Neural crest cell (in vitro differentiated cells): ENCODE data around the gene ARHGAP9. TPM values are rescaled to one million over a fixed set of nuclear protein-coding genes. Genes with fewer than 3 reads are reported as not detected.
A peak's percentile ranks its signal among the peaks of the same experiment; 100 is the strongest.

Experiments
- DNase-seq: peaks from one replicate; pipeline ENCODE4 v3.0.0; 2021; ENCODE audit warnings: low read depth, mixed read lengths, low spot score
- H3K27ac Mint-ChIP-seq: one replicate; pipeline ENCODE4 v1.8.0; 2021; ENCODE audit warnings: mild to moderate bottlenecking, mixed read lengths; ENCODE audit not compliant: unreplicated experiment
- H3K27me3 Mint-ChIP-seq: 2 replicates; pipeline ENCODE4 v1.8.0; 2021; ENCODE audit warnings: low read depth, mild to moderate bottlenecking, mixed read lengths
- H3K36me3 Mint-ChIP-seq: 2 replicates; pipeline ENCODE4 v1.8.0; 2021; ENCODE audit warnings: low read depth, mild to moderate bottlenecking, mixed read lengths
- H3K4me1 Mint-ChIP-seq: 2 replicates; pipeline ENCODE4 v1.8.0; 2021; ENCODE audit warnings: mixed read lengths
- H3K4me3 Mint-ChIP-seq: one replicate; pipeline ENCODE4 v1.8.0; 2021; ENCODE audit warnings: mild to moderate bottlenecking, mixed read lengths
- H3K9me3 Mint-ChIP-seq: 2 replicates; pipeline ENCODE4 v1.8.0; 2021; ENCODE audit warnings: mixed read lengths
- total RNA-seq: library from RNA; stranded (reverse); gene quantifications from 2 replicates; pipeline ENCODE4 v1.2.1, GENCODE V29; 2021
- TF ChIP-seq, protein P1 (sequence below): fragments of 200-600 bp; sonication (generic); conservative IDR thresholded peaks from 2 replicates; pipeline ENCODE4 v1.5.0; 2021; ENCODE audit warnings: antibody characterized with exemption, mild to moderate bottlenecking

ARHGAP9 gene
- total RNA-seq, 1 donor from 2014 or later = 0.56 TPM

DNA sequence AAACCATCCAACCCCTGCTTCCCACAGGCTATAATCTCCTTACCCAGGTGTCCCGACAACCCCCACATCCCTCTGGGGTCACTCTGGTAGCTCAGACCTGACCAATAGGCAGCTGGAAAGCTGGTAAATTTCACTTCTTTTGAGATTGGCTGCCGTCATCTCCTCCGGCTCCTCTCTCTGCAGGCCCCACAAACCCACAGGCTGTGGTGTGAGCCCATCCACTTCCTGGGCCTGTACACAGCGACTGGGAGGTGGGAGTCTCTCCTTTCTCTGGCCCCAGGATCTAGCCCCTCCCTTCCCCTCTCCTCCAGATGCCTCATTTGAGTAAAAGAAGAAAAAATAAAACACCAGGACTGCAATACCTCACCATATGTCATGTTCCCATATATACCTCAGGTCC, 44.4 kb downstream of the ARHGAP9 start:
- H3K4me1 Mint-ChIP-seq = peaks cover 9% of the 10 kb centered on the region
- no peaks in the 10 kb centered on the region for H3K9me3 Mint-ChIP-seq
- TF ChIP-seq, protein P1, sequence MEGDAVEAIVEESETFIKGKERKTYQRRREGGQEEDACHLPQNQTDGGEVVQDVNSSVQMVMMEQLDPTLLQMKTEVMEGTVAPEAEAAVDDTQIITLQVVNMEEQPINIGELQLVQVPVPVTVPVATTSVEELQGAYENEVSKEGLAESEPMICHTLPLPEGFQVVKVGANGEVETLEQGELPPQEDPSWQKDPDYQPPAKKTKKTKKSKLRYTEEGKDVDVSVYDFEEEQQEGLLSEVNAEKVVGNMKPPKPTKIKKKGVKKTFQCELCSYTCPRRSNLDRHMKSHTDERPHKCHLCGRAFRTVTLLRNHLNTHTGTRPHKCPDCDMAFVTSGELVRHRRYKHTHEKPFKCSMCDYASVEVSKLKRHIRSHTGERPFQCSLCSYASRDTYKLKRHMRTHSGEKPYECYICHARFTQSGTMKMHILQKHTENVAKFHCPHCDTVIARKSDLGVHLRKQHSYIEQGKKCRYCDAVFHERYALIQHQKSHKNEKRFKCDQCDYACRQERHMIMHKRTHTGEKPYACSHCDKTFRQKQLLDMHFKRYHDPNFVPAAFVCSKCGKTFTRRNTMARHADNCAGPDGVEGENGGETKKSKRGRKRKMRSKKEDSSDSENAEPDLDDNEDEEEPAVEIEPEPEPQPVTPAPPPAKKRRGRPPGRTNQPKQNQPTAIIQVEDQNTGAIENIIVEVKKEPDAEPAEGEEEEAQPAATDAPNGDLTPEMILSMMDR = no peak
- no peaks in the 10 kb centered on the region for H3K27me3 Mint-ChIP-seq
- DNase-seq = no peak
- peak overlapping the region; percentile 53 for H3K4me3 Mint-ChIP-seq
- no peaks in the 10 kb centered on the region for H3K36me3 Mint-ChIP-seq
- H3K27ac Mint-ChIP-seq = no peak overlapping the region

DNA sequence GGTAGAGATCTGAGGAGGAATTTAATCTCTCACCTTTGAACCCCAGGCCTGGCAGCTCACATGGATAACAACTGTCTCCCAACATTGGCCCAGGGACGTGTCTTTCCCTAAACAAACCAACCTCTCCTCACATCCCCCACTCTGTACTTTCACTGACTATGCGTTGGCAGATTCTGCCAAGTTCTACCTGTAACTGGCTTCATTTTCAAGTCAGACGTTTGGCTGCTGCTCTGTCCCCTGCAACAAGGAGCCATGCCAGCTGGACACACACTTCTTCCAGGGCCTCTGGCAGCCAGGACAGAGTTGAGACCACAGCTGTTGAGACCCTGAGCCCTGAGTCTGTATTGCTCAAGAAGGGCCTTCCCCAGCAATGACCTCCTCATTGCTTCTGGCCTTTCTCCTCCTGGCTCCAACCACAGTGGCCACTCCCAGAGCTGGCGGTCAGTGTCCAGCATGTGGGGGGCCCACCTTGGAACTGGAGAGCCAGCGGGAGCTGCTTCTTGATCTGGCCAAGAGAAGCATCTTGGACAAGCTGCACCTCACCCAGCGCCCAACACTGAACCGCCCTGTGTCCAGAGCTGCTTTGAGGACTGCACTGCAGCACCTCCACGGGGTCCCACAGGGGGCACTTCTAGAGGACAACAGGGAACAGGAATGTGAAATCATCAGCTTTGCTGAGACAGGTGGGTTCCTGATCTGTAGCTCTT, 45.0 kb downstream of the ARHGAP9 start, which contains the start of gene INHBC:
TSS of gene INHBC (plus strand) at position 268 of the 707 bp plus-strand sequence. CDS start at position 371, 103 bp downstream.
- no peak within 1 kb of the TSS for H3K27ac Mint-ChIP-seq
- H3K4me3 Mint-ChIP-seq = peak within 1 kb of the TSS; percentile 53
- no peaks in the 10 kb centered on the region for H3K27me3 Mint-ChIP-seq
- H3K4me1 Mint-ChIP-seq = peaks cover 15% of the 10 kb centered on the region
- no peaks in the 10 kb centered on the region for H3K36me3 Mint-ChIP-seq
- H3K9me3 Mint-ChIP-seq = no peaks in the 10 kb centered on the region
- TF ChIP-seq, protein P1 = no peak
- DNase-seq = no peak

DNA sequence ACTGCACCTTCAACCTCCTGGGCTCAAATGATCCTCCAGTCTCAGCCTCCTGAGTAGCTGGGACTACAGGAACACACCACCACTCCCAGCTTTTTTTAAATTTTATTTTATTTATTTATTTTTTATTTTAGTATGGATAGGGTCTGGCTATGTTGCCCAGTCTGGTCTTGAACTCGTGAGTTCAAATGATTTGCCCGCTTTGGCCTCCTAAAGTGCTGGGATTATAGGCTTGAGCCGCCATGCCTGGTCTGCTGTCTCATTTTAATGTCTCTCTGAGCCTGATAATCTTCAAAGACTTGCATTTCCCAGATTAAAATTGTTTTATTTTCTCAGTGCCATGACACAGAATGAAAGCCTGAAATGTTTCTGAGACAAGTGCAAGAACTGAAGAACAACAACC, 46.3 kb downstream of the ARHGAP9 start:
- Mint-ChIP-seq H3K4me3 (no peak overlapping the region), H3K27ac (no peak overlapping the region), H3K27me3 (no peaks in the 10 kb centered on the region), H3K9me3 (no peaks in the 10 kb centered on the region), H3K36me3 (no peaks in the 10 kb centered on the region), H3K4me1 (peaks cover 21% of the 10 kb centered on the region)
- TF ChIP-seq, protein P1 = no peak
- DNase-seq = no peak

DNA sequence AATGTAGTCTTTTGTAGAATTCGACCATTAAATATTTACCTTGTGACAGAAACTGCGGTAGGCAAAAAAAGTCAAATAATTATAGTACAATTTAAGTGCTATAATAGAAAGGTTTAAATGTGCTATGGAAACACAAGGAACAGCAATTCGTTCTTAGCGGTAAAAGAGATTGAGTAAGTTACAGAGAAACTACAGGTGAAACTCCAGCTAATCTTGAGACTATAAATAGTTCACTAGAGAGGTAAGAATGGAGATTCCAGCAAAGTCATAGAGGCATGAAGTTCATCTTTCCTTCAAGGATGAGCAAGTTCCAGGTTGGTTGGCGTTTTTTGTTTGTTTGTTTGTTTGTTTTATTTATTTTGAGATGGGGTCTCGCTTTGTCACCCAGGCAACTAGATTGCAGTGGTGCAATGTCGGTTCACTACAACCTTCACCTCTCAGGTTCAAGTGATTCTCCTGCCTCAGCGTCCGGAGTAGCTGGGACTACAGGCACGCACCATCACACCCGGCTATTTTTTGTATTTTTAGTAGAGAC, 47.9 kb downstream of the ARHGAP9 start:
- H3K9me3 Mint-ChIP-seq = no peaks in the 10 kb centered on the region
- DNase-seq = no peak
- H3K27me3 Mint-ChIP-seq = no peaks in the 10 kb centered on the region
- TF ChIP-seq, protein P1 = no peak
- H3K4me1 Mint-ChIP-seq = peaks cover 29% of the 10 kb centered on the region
- peak overlapping the region; percentile 93 for H3K4me3 Mint-ChIP-seq
- no peaks in the 10 kb centered on the region for H3K36me3 Mint-ChIP-seq
- peak overlapping the region; percentile 97 for H3K27ac Mint-ChIP-seq

DNA sequence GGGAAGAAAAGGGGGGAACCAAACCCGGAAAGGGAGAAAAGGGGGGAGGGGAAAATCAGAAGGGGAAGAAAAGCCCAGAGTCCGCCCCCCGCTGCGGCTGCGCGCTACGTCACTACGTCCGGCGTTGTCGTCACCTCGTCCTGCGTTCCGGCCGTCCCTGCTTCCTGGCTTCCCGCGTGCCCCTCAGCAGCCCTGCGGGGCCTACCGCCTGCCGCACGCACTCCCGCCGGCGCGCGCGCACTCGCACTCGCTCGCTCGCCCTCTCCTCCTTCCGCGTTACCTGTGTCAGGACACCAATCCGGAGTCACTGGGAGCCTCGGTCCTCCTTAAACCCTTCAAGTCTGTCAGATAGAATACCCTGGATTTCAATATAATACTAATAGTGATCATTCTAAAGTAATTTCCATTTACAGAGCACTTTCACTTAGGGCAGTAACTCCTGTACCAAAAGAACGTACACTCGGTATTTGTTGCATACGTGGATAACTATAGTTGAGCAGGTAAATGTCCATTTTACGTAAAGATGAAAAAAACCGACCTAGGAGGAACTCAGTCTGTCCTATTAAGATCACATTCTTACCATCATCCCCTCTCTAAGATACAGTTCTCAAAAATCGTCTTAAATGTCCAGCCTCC, 48.6 kb downstream of the ARHGAP9 start, which contains the start of gene R3HDM2:
TSS of gene R3HDM2 (minus strand) at position 113 of the 636 bp plus-strand sequence. CDS start 120,615 bp downstream, outside the sequence.
- H3K36me3 Mint-ChIP-seq = no peaks in the 10 kb centered on the region
- peaks cover 29% of the 10 kb centered on the region for H3K4me1 Mint-ChIP-seq
- H3K27ac Mint-ChIP-seq = peak within 1 kb of the TSS; percentile 97
- no peaks in the 10 kb centered on the region for H3K27me3 Mint-ChIP-seq
- H3K4me3 Mint-ChIP-seq = peak within 1 kb of the TSS; percentile 97
- H3K9me3 Mint-ChIP-seq = no peaks in the 10 kb centered on the region
- TF ChIP-seq, protein P1 = no peak
- peak; percentile 84 for DNase-seq
